Dendritic cell treated with granulocyte-macrophage colony-stimulating factor and Interleukin-4, amounts not matched to agents 40 ng/mL and 50 ng/mL, for 4 days (primary cell): ENCODE measurements around the gene FERD3L.
A peak's percentile ranks its signal among the peaks of the same experiment; 100 is the strongest.

Experiments
- H3K27ac Mint-ChIP-seq: one replicate; pipeline ENCODE4 v1.8.0; 2022; ENCODE audit warnings: mild to moderate bottlenecking, mixed read lengths
- H3K27me3 Mint-ChIP-seq: one replicate; pipeline ENCODE4 v1.8.0; 2022; ENCODE audit warnings: mild to moderate bottlenecking, mixed read lengths
- H3K36me3 Mint-ChIP-seq: one replicate; pipeline ENCODE4 v1.8.0; 2022; ENCODE audit warnings: low read depth, mixed read lengths
- H3K4me1 Mint-ChIP-seq: one replicate; pipeline ENCODE4 v1.8.0; 2022; ENCODE audit warnings: low read depth, mixed read lengths
- H3K4me3 Mint-ChIP-seq: one replicate; pipeline ENCODE4 v1.8.0; 2022; ENCODE audit warnings: mild to moderate bottlenecking, moderate library complexity, mixed read lengths
- H3K9me3 Mint-ChIP-seq: one replicate; pipeline ENCODE4 v1.8.0; 2022; ENCODE audit warnings: mixed read lengths
- intact Hi-C: fragments of 100-400 bp; cut with micrococcal nuclease; formaldehyde crosslinking; loops from one replicate; pipeline ENCODE4 v1.15.0; 2022

Gene FERD3L

DNA sequence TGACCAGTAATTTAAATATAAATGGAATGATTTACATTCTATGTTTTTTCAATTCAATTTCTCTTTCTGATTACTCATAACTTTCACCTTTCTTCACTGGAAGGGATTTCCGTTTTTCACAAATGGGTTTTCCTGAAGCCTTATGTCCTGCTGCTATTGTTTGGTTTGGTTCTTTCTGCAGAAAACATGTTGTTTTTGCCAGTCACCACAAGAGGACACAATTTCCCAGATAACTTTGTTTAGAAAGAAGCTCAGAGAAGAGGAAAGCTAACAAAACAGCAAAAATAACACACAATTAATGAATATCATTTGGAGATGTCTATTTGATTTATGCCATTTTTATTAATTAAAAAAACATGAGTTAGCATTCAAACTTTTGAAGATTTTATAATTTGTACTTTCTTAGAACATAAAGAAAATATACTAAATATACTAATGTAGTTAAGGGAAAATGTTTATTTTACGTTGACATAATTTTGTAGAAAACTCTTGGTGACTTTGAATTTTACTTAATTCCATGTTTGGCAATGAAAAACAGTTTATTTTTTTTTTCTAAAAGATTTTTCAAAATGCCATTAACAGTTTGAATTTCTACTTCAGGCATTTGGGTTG, 23.1 kb downstream of the FERD3L start:
- peaks cover 6% of the 10 kb centered on the region for H3K4me1 Mint-ChIP-seq
- no peak overlapping the region for H3K4me3 Mint-ChIP-seq
- H3K27me3 Mint-ChIP-seq: peaks cover 58% of the 10 kb centered on the region
- intact Hi-C loops: loop anchor here (2.0 kb wide), 2 partner anchors 321 to 543 kb away; no protein-coding TSS in a partner anchor
- H3K27ac Mint-ChIP-seq: no peak overlapping the region
- no peaks in the 10 kb centered on the region for H3K9me3 Mint-ChIP-seq
- H3K36me3 Mint-ChIP-seq: no peaks in the 10 kb centered on the region

DNA sequence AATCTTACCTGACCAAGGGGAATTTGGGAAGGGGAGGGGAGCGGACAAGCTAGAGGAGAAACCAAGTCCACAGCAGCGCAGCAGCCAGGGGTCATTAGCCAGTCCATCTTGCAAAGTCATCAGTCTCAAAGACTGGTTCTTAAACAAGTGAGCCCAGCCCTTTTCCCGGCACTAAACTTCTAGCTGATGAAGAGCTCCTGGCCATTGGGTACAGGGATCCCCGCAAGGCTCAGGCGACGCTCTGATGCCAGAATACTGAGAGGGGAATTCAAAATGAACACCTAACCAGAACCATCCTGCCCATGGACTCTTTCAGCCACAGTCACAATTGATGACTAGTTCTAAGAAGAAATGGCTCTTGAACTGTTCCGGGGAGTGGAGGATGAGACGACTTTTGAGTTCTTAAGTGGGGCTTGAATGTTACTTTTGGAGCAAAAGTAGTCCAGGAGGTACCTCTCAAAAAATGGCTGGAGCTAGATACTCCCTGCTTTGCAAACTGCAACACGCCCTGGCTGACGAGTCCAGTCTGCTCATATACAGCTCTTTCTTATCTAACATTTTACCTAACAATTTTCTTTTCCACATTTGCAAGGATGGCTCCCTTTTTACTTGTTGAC, 25.2 kb downstream of the FERD3L start:
- intact Hi-C loops: no loop called here
- H3K27me3 Mint-ChIP-seq: peaks cover 74% of the 10 kb centered on the region
- peaks cover 17% of the 10 kb centered on the region for H3K4me1 Mint-ChIP-seq
- no peaks in the 10 kb centered on the region for H3K36me3 Mint-ChIP-seq
- no peaks in the 10 kb centered on the region for H3K9me3 Mint-ChIP-seq
- no peak overlapping the region for H3K4me3 Mint-ChIP-seq
- H3K27ac Mint-ChIP-seq: no peak overlapping the region

DNA sequence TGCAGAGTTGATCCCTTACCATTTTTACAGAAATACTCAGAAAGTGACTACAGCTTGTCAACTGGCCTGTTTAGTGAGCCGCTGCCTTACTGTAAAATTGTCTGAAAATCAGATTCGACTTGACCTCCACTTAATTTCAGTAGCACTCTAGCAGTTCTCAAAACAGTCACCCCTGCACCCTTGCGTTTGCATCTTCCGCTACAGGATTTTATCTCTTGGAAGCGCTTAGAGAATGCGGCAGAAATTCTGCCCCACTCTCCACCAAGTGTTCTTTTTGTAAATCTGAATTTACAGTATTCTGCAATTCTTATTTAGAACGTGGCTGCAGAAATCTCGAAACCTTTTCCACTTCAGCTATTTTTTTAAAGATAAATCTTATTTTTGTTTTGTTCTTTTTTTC, 25.8 kb downstream of the FERD3L start:
- no peak overlapping the region for H3K27ac Mint-ChIP-seq
- H3K9me3 Mint-ChIP-seq: no peaks in the 10 kb centered on the region
- H3K4me1 Mint-ChIP-seq: peaks cover 17% of the 10 kb centered on the region
- intact Hi-C loops: no loop called here
- no peak overlapping the region for H3K4me3 Mint-ChIP-seq
- peaks cover 78% of the 10 kb centered on the region for H3K27me3 Mint-ChIP-seq
- H3K36me3 Mint-ChIP-seq: no peaks in the 10 kb centered on the region

DNA sequence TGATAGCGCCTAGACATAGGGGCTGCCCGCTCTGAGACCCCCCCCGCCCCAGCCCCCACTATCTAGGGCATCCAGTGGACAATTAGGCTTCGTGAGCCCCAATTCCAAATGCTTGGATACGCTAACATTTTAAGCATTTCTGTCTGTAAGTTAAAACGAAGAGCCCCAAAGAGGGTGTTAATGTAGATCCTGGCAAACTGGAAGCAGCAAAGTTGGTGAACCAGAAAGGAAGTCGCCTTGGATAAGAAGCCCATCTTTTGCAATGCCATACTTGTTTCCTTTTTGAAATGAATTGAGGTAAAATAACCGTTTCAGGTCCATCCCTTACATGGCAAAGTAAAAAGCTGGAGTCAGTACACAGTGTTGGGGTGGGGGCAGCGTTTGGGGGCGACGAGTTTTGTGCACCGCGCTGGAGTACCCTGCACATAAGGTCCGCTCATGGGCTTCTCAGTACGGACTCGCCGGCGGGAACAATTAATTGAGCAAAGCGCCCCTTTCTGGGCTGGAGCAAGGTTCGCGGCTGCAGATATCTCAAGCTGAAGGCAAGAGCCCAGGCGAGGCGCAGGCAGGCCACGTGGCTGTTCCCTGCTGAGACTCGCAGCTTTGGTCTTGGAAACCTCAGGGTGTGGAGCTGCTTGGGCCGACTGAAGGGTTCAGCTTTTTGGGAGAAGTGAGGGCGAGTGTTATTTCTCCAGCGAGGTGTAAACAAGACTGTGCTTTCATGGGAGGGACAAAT, 26.4 kb downstream of the FERD3L start:
- H3K27me3 Mint-ChIP-seq: peaks cover 81% of the 10 kb centered on the region
- no peak overlapping the region for H3K4me3 Mint-ChIP-seq
- H3K36me3 Mint-ChIP-seq: no peaks in the 10 kb centered on the region
- intact Hi-C loops: no loop called here
- peaks cover 17% of the 10 kb centered on the region for H3K4me1 Mint-ChIP-seq
- H3K9me3 Mint-ChIP-seq: no peaks in the 10 kb centered on the region
- no peak overlapping the region for H3K27ac Mint-ChIP-seq

DNA sequence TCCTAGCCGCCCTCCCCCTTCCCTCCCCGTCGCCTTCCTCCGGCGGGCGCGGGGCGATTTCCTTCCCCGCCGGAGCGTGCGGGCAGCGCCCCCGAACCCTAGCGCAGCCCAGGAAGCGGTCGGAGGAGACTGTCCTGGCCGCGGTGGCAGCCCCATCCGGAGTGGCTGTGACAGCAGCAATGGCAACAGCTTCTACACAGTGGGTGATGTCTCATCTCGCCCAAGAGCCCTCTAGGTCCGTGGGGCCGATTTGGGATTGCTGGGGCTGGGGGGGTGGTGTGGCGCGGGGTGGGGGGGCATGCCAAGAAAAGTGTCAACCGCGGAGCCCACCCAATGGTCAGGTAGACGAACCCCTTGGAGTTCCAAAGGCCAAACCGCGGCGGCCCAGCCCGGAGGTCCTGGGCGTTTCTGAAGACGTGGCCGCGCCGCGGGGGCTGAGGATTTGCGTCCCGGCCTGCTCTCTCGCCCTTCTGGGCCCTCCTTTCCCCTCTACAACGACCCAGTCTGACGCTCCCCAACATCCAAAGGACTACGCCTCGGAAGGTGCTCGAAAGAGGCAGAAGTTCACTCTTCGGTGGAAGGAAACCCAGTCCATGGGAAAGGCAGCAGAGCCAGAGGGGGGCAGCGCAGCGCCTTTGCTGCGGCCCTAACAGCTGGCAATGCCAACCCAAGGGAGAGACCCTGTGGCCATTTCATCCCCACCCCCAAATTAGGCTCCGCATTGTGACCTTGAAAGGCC, 27.2 kb downstream of the FERD3L start:
- Mint-ChIP-seq H3K27ac (no peak overlapping the region), H3K9me3 (no peaks in the 10 kb centered on the region), H3K4me1 (peaks cover 17% of the 10 kb centered on the region), H3K27me3 (peaks cover 82% of the 10 kb centered on the region), H3K36me3 (no peaks in the 10 kb centered on the region), H3K4me3 (peak overlapping the region; percentile 17)
- intact Hi-C loops: no loop called here

DNA sequence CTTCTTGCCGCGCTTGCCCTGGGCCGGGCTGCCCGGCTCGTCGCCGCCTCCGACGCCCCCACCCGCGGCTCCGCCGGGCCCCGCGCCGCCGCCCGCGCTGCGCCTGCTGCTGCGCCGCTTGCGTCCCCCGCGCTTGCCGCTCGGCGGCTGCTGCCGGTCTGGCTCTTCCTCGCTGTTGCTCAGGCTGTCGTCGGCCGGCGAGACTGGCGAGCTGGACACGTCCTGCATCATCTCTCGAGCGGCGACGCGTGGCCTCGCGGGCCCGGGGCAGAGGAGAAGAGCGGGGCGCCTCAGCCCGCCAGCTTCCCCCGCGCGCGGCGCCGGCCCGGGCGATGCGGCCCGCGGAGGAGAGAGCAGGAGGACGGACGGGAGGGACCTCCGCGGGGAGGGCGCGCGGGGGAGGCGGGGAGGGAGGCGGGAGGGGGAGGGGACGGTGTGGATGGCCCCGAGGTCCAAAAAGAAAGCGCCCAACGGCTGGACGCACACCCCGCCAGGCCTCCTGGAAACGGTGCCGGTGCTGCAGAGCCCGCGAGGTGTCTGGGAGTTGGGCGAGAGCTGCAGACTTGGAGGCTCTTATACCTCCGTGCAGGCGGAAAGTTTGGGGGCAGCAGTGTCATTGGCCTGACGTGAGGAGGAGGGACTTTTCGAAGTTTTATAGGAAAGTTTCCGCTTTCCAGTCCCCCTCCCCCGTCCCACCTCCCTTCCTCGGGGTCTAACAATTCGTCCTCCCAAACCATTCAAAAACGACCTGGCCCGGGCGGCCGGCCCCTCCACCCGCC, 27.9 kb downstream of the FERD3L start, which contains the start of gene TWIST1:
Gene TWIST1 (minus strand): TSS at position 546 of the 779 bp plus-strand sequence. CDS start 315 bp downstream, at position 231.
- Mint-ChIP-seq H3K36me3 (no peaks in the 10 kb centered on the region), H3K4me3 (peak within 1 kb of the TSS; percentile 73), H3K9me3 (no peaks in the 10 kb centered on the region), H3K4me1 (peaks cover 17% of the 10 kb centered on the region), H3K27me3 (peaks cover 85% of the 10 kb centered on the region), H3K27ac (no peak within 1 kb of the TSS)
- intact Hi-C loops: no loop called here

DNA sequence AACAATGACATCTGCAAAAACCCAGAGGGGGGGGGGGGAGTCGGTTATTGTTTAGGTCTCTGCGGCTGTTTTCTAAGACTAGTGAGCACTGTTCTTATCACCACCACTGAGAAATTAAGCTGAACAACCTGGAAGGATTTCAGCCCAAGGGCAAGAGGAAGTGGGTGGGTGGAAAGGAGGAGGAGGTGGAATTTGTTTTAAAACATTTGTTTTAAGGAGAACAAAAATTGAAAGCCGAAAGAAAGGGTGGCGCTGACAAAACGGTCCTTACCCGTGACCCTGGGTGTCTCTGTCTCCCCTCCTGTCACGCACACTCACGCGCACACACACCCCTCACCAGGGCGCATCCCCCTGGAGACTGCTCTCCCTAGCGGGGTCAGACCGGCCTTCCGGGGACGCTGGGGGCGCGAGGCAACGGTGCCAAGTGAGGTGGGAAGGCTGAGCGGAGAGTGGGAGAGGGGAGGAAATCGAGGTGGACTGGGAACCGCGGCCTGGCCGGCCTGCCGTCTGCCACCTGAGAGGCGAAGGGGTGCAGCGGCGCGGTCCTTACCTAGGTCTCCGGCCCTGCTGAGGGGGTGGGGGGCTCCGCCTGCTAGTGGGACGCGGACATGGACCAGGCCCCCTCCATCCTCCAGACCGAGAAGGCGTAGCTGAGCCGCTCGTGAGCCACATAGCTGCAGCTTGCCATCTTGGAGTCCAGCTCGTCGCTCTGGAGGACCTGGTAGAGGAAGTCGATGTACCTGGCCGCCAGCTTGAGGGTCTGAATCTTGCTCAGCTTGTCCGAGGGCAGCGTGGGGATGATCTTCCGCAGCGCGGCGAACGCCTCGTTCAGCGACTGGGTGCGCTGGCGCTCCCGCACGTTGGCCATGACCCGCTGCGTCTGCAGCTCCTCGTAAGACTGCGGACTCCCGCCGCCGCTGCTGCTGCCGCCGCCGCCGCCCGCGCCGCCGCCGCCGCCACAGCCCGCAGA, 28.8 kb downstream of the FERD3L start:
- intact Hi-C loops: no loop called here
- Mint-ChIP-seq H3K4me1 (peaks cover 25% of the 10 kb centered on the region), H3K4me3 (peak overlapping the region; percentile 59), H3K9me3 (no peaks in the 10 kb centered on the region), H3K27me3 (peaks cover 87% of the 10 kb centered on the region), H3K27ac (no peak overlapping the region), H3K36me3 (no peaks in the 10 kb centered on the region)

DNA sequence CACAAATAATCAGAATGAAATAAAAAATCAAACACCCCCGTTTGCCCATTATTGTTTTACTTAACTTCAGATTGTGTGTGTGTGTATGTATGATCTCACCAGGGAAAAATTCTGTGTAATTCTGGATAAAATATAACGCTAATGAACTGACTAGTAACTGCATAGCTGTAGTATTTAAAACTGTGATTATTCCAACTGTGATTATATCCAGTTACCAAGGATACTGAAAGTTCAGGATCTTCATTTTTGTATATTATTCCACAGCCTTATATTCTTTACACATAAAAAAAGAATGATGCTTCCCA, 30.7 kb downstream of the FERD3L start:
- Mint-ChIP-seq H3K4me1 (peaks cover 36% of the 10 kb centered on the region), H3K27me3 (peaks cover 87% of the 10 kb centered on the region), H3K9me3 (no peaks in the 10 kb centered on the region), H3K36me3 (no peaks in the 10 kb centered on the region), H3K4me3 (no peak overlapping the region), H3K27ac (no peak overlapping the region)
- intact Hi-C loops: no loop called here

DNA sequence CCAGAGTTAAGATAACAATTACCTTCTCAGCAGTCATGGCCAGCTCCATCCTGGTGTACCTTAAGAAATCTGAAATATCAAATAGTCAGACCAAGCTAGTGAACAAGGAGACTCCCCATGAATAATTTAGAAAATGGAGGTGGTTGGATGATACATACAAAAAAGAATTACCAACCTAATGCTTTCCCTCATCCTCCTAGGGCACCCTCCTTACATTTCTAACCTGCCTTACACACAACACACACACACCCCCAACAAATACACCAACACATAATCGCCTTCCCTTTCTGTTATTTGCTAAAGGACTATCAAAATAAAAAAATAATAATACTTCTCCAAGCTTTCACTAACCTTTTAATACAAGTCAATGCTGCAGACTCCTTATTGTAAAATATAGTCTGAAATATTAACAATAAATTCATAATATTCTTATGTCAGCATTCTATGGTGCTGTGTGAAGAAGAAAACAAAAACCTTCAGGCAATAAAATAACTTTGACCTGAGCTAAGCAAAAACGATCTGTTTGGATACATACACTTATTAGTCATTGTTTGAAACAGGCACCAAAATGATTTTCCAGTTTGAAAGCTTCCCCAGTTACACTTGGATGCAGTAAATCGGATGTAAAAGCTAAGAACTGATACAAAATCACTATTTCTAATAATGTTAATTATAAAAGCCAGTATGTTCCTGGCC, 31.2 kb downstream of the FERD3L start:
- Mint-ChIP-seq H3K27me3 (peaks cover 87% of the 10 kb centered on the region), H3K36me3 (no peaks in the 10 kb centered on the region), H3K4me1 (peaks cover 36% of the 10 kb centered on the region), H3K4me3 (no peak overlapping the region), H3K9me3 (no peaks in the 10 kb centered on the region), H3K27ac (no peak overlapping the region)
- intact Hi-C loops: no loop called here

DNA sequence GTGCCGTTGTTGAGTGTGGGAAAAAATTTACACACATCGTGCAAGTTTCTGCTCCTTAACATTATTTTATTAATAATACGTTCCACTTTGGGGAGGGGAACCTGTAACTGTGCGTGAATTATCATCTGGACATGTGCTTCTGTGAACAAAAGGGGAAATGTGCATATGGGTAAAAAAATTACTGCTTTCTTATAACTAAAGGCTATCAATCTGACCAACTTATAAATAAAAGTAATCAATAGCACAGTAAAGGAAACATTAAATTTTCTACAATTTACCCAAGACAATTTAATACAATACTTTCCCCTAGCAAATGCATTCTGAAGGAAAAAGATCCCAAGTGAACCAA, 32.2 kb downstream of the FERD3L start:
- Mint-ChIP-seq H3K4me1 (peaks cover 43% of the 10 kb centered on the region), H3K27me3 (peaks cover 87% of the 10 kb centered on the region), H3K27ac (no peak overlapping the region), H3K36me3 (no peaks in the 10 kb centered on the region), H3K9me3 (no peaks in the 10 kb centered on the region), H3K4me3 (no peak overlapping the region)
- intact Hi-C loops: no loop called here

DNA sequence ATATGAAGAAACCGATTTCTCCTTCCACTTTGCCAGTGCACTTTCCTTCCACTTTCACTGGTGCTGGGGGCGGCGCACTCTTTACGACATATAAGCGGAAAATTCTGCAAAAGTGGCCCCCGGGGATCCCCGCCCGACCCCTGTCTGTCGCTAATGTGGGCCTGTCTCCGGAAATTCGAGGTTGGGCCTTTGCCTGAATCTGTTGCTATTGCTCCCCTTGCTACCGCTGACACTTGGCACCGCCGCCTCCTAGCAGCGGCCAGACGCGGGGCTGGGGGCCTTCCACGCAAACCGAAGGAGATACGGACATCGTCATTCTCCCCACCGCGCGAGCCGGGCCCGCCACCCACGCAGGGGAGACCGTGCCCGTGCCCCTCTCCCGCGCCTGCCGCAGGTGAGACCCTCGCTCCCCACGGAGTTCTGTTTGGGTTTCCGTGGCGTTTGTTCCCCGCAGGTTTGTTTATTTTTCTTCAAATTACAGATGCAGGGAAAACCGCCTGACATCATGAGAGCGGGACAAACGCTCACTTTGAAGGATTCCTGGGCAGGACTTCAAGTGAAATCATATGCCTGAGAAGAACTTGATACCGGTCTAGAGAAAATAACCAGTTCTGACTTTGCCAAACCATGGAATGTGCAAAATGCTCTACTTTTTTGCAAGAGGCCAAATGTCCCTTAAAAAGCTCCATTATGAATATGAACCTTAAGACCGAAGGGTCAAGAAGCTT, 32.8 kb downstream of the FERD3L start:
- Mint-ChIP-seq H3K9me3 (no peaks in the 10 kb centered on the region), H3K27me3 (peaks cover 89% of the 10 kb centered on the region), H3K4me3 (peak overlapping the region; percentile 53), H3K36me3 (no peaks in the 10 kb centered on the region), H3K27ac (no peak overlapping the region), H3K4me1 (peaks cover 49% of the 10 kb centered on the region)
- intact Hi-C loops: no loop called here
